Measurements from ENCODE around the gene FLRT1. TPM values are rescaled to one million over a fixed set of nuclear protein-coding genes. Genes with fewer than 3 reads are reported as not detected.

Gene FLRT1
- polyA plus RNA-seq, 1 donor from 2014 or later: 2.6 TPM

GRCh38 chr11:64069401-64070313 is 33.9 kb downstream of the FLRT1 start:
- Histone ChIP-seq H3K79me2 (replicated peaks; ENCODE audit: insufficient read depth, low read length) (no peaks in the 10 kb centered on the region), H3K4me2 (ENCODE audit: low read length) (no peak overlapping the region), H3K9ac (ENCODE audit: low read length) (no peak overlapping the region), H3K9me2 (ENCODE audit: insufficient read depth, low read length) (no peaks in the 10 kb centered on the region), H3K4me3 (ENCODE audit: low read length) (no peak overlapping the region), H2AFZ (ENCODE audit: low read depth, low read length) (no peak overlapping the region), H3K27ac (ENCODE audit: low read length) (no peak overlapping the region), H3K27me3 (ENCODE audit: insufficient read depth, low read depth, low read length) (no peaks in the 10 kb centered on the region), H3K9me3 (ENCODE audit: low read length) (no peaks in the 10 kb centered on the region), H3F3A (ENCODE audit: insufficient read depth, low read length, poor library complexity, severe bottlenecking) (no peaks in the 10 kb centered on the region), H3K36me3 (ENCODE audit: insufficient read depth, low read length) (no peaks in the 10 kb centered on the region), H4K20me1 (ENCODE audit: insufficient read depth) (no peaks in the 10 kb centered on the region)
- no peak for TF ChIP-seq REST (IDR thresholded peaks at IDR 0.05; ENCODE audit: borderline replicate concordance)
- TF ChIP-seq CTCF (IDR thresholded peaks at IDR 0.05; ENCODE audit: poor library complexity, severe bottlenecking): no peak

GRCh38 chr11:64070314-64070681 is 34.6 kb downstream of the FLRT1 start:
- Histone ChIP-seq H4K20me1 (ENCODE audit: insufficient read depth) (no peaks in the 10 kb centered on the region), H3K79me2 (replicated peaks; ENCODE audit: insufficient read depth, low read length) (no peaks in the 10 kb centered on the region), H3K4me3 (ENCODE audit: low read length) (no peak overlapping the region), H2AFZ (ENCODE audit: low read depth, low read length) (no peak overlapping the region), H3F3A (ENCODE audit: insufficient read depth, low read length, poor library complexity, severe bottlenecking) (no peaks in the 10 kb centered on the region), H3K9me2 (ENCODE audit: insufficient read depth, low read length) (no peaks in the 10 kb centered on the region), H3K9ac (ENCODE audit: low read length) (no peak overlapping the region), H3K27ac (ENCODE audit: low read length) (no peak overlapping the region), H3K9me3 (ENCODE audit: low read length) (no peaks in the 10 kb centered on the region), H3K36me3 (ENCODE audit: insufficient read depth, low read length) (no peaks in the 10 kb centered on the region), H3K27me3 (ENCODE audit: insufficient read depth, low read depth, low read length) (no peaks in the 10 kb centered on the region), H3K4me2 (ENCODE audit: low read length) (no peak overlapping the region)
- TF ChIP-seq REST (IDR thresholded peaks at IDR 0.05; ENCODE audit: borderline replicate concordance) (no peak), MXI1 (conservative IDR thresholded peaks at IDR 0.05; ENCODE audit: poor library complexity, severe bottlenecking) (no peak)

Measured in neural cell (in vitro differentiated cells).